GM12878 (cell line): Measurements from ENCODE around the gene VSX1.

Experiments used
- GABPA ChIP-seq: IDR thresholded peaks from 2 replicates; pipeline ENCODE4 v1.6.1; 2014; ENCODE audit warnings: antibody characterized with exemption, low read depth, mild to moderate bottlenecking, inconsistent platforms
- TF ChIP-seq, protein P1 (sequence below), 3 experiments: IDR thresholded peaks in 2 of 3; conservative IDR thresholded peaks in 1 of 3; 2 replicates each; pipeline ENCODE4 v1.5.1; 2011; ENCODE audit warnings: low read depth in 3 of 3, low read length in 3 of 3, mild to moderate bottlenecking in 3 of 3, control low read depth in 2 of 3, moderate library complexity in 2 of 3, inconsistent platforms in 1 of 3, mixed read lengths in 1 of 3; ENCODE audit not compliant: control insufficient read depth in 2 of 3, insufficient read depth in 1 of 3; ENCODE audit errors: extremely low read depth in 1 of 3

- no peak for TF ChIP-seq GABPA
- TF ChIP-seq, protein P1, sequence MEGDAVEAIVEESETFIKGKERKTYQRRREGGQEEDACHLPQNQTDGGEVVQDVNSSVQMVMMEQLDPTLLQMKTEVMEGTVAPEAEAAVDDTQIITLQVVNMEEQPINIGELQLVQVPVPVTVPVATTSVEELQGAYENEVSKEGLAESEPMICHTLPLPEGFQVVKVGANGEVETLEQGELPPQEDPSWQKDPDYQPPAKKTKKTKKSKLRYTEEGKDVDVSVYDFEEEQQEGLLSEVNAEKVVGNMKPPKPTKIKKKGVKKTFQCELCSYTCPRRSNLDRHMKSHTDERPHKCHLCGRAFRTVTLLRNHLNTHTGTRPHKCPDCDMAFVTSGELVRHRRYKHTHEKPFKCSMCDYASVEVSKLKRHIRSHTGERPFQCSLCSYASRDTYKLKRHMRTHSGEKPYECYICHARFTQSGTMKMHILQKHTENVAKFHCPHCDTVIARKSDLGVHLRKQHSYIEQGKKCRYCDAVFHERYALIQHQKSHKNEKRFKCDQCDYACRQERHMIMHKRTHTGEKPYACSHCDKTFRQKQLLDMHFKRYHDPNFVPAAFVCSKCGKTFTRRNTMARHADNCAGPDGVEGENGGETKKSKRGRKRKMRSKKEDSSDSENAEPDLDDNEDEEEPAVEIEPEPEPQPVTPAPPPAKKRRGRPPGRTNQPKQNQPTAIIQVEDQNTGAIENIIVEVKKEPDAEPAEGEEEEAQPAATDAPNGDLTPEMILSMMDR (IDR thresholded peaks at IDR 0.05 in 2 of 3, conservative IDR thresholded peaks at IDR 0.05 in 1 of 3; ENCODE audit: control insufficient read depth in 2 of 3, extremely low read depth in 1 of 3, insufficient read depth in 1 of 3, low read depth in 3 of 3, low read length in 3 of 3) = no peak
Measured at GRCh38 chr20:25066386-25066785, 15.6 kb downstream of the VSX1 start.
